Tibial nerve (tissue), 3 donors: Measurements from ENCODE around the gene CYP4F8.

Source experiments
- POLR2A ChIP-seq, 2 donors: fragments of 450-650 bp; IDR thresholded peaks; one replicate each; pipeline ENCODE4 v1.6.1; 2017; ENCODE audit warnings: antibody characterized with exemption in 2 of 2, mild to moderate bottlenecking in 2 of 2, moderate library complexity in 2 of 2
- TF ChIP-seq, protein P1 (sequence below), 5 experiments: fragments of 200-600 bp in 3 of 5; fragments of 450-650 bp in 2 of 5; sonication (generic) in 3 of 5; IDR thresholded peaks; one replicate each; pipeline ENCODE4 v1.5.1; 2016 to 2019; ENCODE audit warnings: antibody characterized with exemption in 5 of 5, mild to moderate bottlenecking in 3 of 5, moderate library complexity in 2 of 5

DNA sequence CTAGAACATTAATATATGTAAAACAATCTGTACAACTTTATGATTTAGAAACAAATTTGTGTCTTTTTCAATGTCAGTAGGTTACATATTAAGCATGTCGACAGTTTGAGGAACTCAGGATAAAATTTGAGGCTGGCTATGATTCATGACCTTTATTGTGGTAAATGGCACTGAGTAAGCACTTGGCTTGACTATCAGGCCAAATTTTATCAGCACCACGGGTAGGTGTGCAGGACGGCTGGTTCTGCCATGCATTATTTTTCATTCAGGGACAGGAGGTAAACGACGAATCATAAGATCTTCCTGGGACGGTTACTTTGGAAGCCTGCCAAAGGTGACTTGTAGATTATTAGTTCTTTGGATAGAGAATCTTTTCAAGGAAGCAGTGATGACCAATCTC lies 19.9 kb upstream of the CYP4F8 start:
- TF ChIP-seq, protein P1, sequence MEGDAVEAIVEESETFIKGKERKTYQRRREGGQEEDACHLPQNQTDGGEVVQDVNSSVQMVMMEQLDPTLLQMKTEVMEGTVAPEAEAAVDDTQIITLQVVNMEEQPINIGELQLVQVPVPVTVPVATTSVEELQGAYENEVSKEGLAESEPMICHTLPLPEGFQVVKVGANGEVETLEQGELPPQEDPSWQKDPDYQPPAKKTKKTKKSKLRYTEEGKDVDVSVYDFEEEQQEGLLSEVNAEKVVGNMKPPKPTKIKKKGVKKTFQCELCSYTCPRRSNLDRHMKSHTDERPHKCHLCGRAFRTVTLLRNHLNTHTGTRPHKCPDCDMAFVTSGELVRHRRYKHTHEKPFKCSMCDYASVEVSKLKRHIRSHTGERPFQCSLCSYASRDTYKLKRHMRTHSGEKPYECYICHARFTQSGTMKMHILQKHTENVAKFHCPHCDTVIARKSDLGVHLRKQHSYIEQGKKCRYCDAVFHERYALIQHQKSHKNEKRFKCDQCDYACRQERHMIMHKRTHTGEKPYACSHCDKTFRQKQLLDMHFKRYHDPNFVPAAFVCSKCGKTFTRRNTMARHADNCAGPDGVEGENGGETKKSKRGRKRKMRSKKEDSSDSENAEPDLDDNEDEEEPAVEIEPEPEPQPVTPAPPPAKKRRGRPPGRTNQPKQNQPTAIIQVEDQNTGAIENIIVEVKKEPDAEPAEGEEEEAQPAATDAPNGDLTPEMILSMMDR (IDR thresholded peaks at IDR 0.05), result no peak
- TF ChIP-seq POLR2A (IDR thresholded peaks at IDR 0.05), result no peak
